Natural killer cell (primary cell): ENCODE measurements around the gene CHRNA10. TPM values are rescaled to one million over a fixed set of nuclear protein-coding genes. Genes with fewer than 3 reads are reported as not detected.

Experiments used
- ATAC-seq, 3 donors: fragments of 150-1000 bp in 2 of 3; fragments of 200-7000 bp in 1 of 3; cut with Tn5 transposase; 1 replicate in 1 of 3; 2 replicates in 2 of 3; pipeline ENCODE4 v1.10.0; 2021; ENCODE audit warnings: mild to moderate bottlenecking in 2 of 3, moderate library complexity in 2 of 3
- DNase-seq, 2 donors: peaks; one replicate each; pipeline versions ENCODE4 v3.0.0 to v3.0.0-alpha.2; 2013 to 2021; ENCODE audit warnings: mixed read lengths in 1 of 2
- H3K27ac ChIP-seq: one replicate; pipeline ENCODE4 v1.5.1; 2013; ENCODE audit warnings: mild to moderate bottlenecking, low read length
- H3K27me3 ChIP-seq: one replicate; pipeline ENCODE4 v1.6.1; 2013; ENCODE audit warnings: low read length; ENCODE audit not compliant: control insufficient read depth, insufficient read depth
- H3K36me3 ChIP-seq: one replicate; pipeline ENCODE4 v1.6.1; 2013; ENCODE audit warnings: low read length; ENCODE audit not compliant: control insufficient read depth, insufficient read depth
- H3K4me1 ChIP-seq: one replicate; pipeline ENCODE4 v1.6.1; 2013; ENCODE audit warnings: low read length; ENCODE audit not compliant: control insufficient read depth, insufficient read depth
- H3K4me3 ChIP-seq: one replicate; pipeline ENCODE4 v1.5.1; 2013; ENCODE audit warnings: low read length
- H3K9me3 ChIP-seq: one replicate; pipeline ENCODE4 v1.6.1; 2013; ENCODE audit warnings: low read length; ENCODE audit not compliant: control insufficient read depth, insufficient read depth
- H3K27ac Mint-ChIP-seq, 2 donors: one replicate each; pipeline ENCODE4 v1.8.0; 2022; ENCODE audit warnings: mild to moderate bottlenecking in 2 of 2, mixed read lengths in 2 of 2, moderate library complexity in 1 of 2
- H3K27me3 Mint-ChIP-seq, 2 donors: one replicate each; pipeline ENCODE4 v1.8.0; 2022; ENCODE audit warnings: low read depth in 2 of 2, mixed read lengths in 2 of 2
- H3K36me3 Mint-ChIP-seq: one replicate; pipeline ENCODE4 v1.8.0; 2022; ENCODE audit warnings: mixed read lengths
- H3K4me1 Mint-ChIP-seq, 2 donors: one replicate each; pipeline ENCODE4 v1.8.0; 2022; ENCODE audit warnings: mixed read lengths in 2 of 2
- H3K4me3 Mint-ChIP-seq: one replicate; pipeline ENCODE4 v1.8.0; 2022; ENCODE audit warnings: mild to moderate bottlenecking, moderate library complexity, mixed read lengths
- H3K9me3 Mint-ChIP-seq, 2 donors: one replicate each; pipeline ENCODE4 v1.8.0; 2022; ENCODE audit warnings: mixed read lengths in 2 of 2
- CTCF ChIP-seq: fragments of 200-600 bp; IDR thresholded peaks from one replicate; pipeline ENCODE4 v1.8.0; 2022; ENCODE audit warnings: antibody characterized with exemption
- WGBS: methylation state at CpG from one replicate; pipeline ENCODE4 v1.1.7; 2013; ENCODE audit warnings: missing lambda C conversion rate; ENCODE audit not compliant: insufficient coverage; 5-methylcytosine and 5-hydroxymethylcytosine counted together
- intact Hi-C: fragments of 100-400 bp; cut with micrococcal nuclease; formaldehyde crosslinking; loops from one replicate; pipeline ENCODE4 v1.14.2; 2022
- total RNA-seq, 4 donors: library from RNA; stranded (reverse); fragments of 120-200 nt in 1 of 4; gene quantifications; one replicate each; pipeline versions ENCODE4 v1.2.3 to v1.2.4, GENCODE V29; 2013 to 2022

Gene CHRNA10
- total RNA-seq, 3 donors from 2014 or later (not counting 1 experiment from before 2014, with no cell fraction given) = 0.36 to 0.60 (median 0.45) TPM

DNA sequence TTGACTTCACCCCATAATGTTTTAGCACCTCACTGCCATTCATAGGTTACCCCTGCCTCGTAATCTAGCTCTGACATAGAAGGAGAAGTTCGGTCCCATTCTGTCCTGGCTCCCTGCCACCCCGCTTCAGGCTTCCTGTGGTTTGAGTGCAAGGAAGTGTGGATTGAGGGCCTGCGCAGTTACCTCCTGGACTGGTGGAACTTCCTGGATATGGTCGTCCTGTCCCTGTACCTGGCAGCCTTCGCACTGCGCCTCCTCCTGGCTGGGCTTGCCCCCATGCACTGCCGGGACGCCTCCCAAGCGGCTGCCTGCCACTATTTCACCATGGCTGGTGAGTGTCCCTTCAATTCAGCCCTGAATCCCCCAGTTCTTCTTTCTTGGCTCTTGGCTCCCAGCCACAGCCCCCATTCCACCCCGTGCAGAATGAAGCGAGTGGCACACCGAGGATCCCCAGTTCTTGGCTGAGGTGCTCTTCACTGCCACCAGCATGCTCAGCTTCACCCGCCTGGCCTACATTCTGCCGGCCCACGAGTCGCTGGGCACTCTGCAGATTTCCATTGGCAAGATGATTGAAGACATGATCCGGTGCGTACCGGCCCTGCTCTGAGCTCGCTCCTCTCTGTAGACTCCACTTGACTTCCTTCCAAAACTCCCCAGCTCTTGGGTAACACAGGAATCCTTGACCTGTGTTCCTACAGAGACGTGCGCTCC is 44.8 kb downstream of the CHRNA10 start:
- Histone ChIP-seq H3K27me3 (no peaks in the 10 kb centered on the region), H3K4me1 (peaks cover 7% of the 10 kb centered on the region), H3K4me3 (no peak overlapping the region), H3K27ac (no peak overlapping the region), H3K9me3 (no peaks in the 10 kb centered on the region), H3K36me3 (no peaks in the 10 kb centered on the region)
- H3K9me3 Mint-ChIP-seq = no peaks in the 10 kb centered on the region
- peaks cover 8 to 12% of the 10 kb centered on the region in 2 donors for H3K4me1 Mint-ChIP-seq
- H3K27ac Mint-ChIP-seq = no peak overlapping the region
- intact Hi-C loops = no loop called here
- peaks cover 7 to 9% of the 10 kb centered on the region in 2 donors for H3K27me3 Mint-ChIP-seq
- 23% methylated on average over 21 of the region's 23 CpGs for WGBS
- ATAC-seq (no peak), DNase-seq (peak in 1 of 2 donors; percentile 23)
- H3K36me3 Mint-ChIP-seq = no peaks in the 10 kb centered on the region
- no peak overlapping the region for H3K4me3 Mint-ChIP-seq
- no peak for TF ChIP-seq CTCF

- Mint-ChIP-seq H3K27ac (no peak overlapping the region), H3K27me3 (peaks cover 7% of the 10 kb centered on the region in 2 donors), H3K4me3 (no peak overlapping the region), H3K4me1 (peaks cover 8 to 12% of the 10 kb centered on the region in 2 donors), H3K36me3 (no peaks in the 10 kb centered on the region), H3K9me3 (no peaks in the 10 kb centered on the region)
- Histone ChIP-seq H3K36me3 (no peaks in the 10 kb centered on the region), H3K4me3 (no peak overlapping the region), H3K27ac (no peak overlapping the region), H3K9me3 (no peaks in the 10 kb centered on the region), H3K4me1 (peaks cover 7% of the 10 kb centered on the region), H3K27me3 (no peaks in the 10 kb centered on the region)
- no peak for ATAC-seq
- 79% methylated on average over 8 of the region's 8 CpGs for WGBS
- intact Hi-C loops = no loop called here
- no peak for TF ChIP-seq CTCF
- no peak for DNase-seq
Observed at GRCh38 chr11:3623767-3624458, 47.3 kb downstream of the CHRNA10 start.

- Histone ChIP-seq H3K36me3 (no peaks in the 10 kb centered on the region), H3K4me3 (no peak overlapping the region), H3K27ac (no peak overlapping the region), H3K27me3 (no peaks in the 10 kb centered on the region), H3K4me1 (peaks cover 7% of the 10 kb centered on the region), H3K9me3 (no peaks in the 10 kb centered on the region)
- ATAC-seq (no peak), DNase-seq (no peak)
- H3K36me3 Mint-ChIP-seq = no peaks in the 10 kb centered on the region
- H3K4me1 Mint-ChIP-seq = peaks cover 8 to 12% of the 10 kb centered on the region in 2 donors
- intact Hi-C loops = no loop called here
- peaks cover 4 to 7% of the 10 kb centered on the region in 2 donors for H3K27me3 Mint-ChIP-seq
- no peak overlapping the region for H3K4me3 Mint-ChIP-seq
- no peaks in the 10 kb centered on the region for H3K9me3 Mint-ChIP-seq
- WGBS = 94% methylated on average over 5 of the region's 5 CpGs
- TF ChIP-seq CTCF = no peak
- H3K27ac Mint-ChIP-seq = no peak overlapping the region
Observed at GRCh38 chr11:3623121-3623520, 48.1 kb downstream of the CHRNA10 start.
